Measurements from ENCODE around the gene ALX1.
"Not testable (repeated sequence)": the region's sequence is repeated elsewhere in the genome, so short reads cannot be mapped to it uniquely, and the experiment has no call there.

ALX1 gene

DNA sequence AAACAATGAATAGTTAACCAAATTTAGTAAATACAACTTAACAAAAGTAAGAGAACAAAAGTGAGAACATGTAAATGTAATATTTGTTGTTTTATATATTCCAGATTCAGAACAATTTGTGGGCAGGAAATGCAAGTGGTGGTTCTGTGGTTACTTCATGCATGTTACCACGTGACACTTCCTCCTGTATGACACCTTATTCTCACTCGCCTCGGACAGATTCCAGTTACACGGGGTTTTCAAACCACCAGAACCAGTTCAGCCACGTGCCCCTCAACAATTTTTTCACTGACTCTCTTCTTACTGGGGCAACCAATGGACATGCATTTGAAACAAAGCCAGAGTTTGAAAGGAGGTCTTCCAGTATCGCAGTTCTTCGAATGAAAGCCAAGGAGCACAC lies 21.0 kb downstream of the ALX1 start:
- no peak for DNase-seq (ENCODE audit: low spot score)

GRCh38 chr12:85308374-85308773 lies 28.4 kb downstream of the ALX1 start:
- no peak for DNase-seq (ENCODE audit: low spot score)

- no peak for DNase-seq (ENCODE audit: low spot score)
Observed at GRCh38 chr12:85309125-85309566, 29.1 kb downstream of the ALX1 start.

DNA sequence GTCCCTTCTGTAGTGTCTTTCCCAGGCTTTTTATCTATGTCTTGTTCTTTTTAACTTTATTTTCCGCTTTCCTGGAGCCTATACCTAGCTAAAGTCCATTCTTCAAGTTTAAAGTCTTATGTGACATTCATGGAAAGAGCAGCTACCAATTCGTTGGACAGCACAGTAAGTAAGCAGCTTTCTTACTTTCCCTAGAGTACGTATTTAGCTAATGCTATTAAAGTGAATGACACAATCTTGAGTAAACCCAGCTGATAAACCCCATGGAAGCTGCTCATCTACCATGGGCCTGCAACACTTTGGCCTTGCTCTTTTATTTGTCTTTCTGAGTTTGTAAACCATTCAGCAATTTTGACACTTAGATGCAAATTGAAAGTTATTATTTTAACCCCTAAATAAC lies 30.0 kb downstream of the ALX1 start:
- DNase-seq (ENCODE audit: low spot score): no peak

- DNase-seq (ENCODE audit: low spot score): no peak
Observed at GRCh38 chr12:85310456-85311076, 30.5 kb downstream of the ALX1 start.

DNA sequence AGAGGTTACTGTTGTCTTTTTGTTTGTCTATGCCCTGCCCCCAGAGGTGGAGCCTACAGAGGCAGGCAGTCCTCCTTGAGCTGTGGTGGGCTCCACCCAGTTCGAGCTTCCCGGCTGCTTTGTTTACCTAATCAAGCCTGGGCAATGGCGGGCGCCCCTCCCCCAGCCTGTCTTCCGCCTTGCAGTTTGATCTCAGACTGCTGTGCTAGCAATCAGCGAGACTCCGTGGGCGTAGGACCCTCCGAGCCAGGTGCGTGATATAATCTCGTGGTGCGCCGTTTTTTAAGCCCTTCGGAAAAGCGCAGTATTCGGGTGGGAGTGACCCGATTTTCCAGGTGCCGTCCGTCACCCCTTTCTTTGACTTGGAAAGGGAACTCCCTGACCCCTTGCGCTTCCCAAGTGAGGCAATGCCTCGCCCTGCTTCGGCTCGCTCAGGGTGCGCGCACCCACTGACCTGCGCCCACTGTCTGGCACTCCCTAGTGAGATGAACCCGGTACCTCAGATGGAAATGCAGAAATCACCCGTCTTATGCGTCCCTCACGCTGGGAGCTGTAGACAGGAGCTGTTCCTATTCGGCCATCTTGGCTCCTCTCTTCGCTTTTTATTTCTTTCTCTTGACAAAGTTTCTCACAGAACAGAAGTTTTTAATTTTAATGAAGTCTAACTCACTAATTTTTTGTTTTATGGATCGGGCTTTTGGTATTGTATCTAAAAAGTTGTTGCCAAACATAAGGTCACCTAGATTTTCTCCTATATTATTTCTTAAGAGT lies 38.0 kb downstream of the ALX1 start:
- not testable (repeated sequence) for DNase-seq (ENCODE audit: low spot score)

- DNase-seq (ENCODE audit: low spot score): no peak
Observed at GRCh38 chr12:85322715-85323114, 42.7 kb downstream of the ALX1 start.

DNA sequence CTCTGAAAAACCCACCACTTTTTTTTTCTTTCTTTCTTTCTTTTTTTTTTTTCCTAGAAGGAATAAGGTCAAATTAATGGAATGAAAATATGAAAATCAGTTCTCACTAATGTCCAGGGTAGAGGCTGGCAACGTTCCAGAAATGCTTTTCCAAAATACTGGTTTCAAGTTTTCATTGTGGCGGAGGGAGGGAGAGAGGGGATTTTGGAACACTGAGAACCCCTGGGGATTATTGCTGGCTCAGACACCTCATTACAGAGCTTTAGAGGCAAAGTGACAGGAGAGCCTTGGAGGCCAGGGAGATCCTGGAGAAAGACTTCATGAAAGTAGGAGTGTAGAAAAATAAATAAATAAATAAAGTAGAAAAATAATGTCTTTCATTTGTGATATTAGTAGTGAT lies 45.4 kb downstream of the ALX1 start:
- DNase-seq (ENCODE audit: low spot score): no peak

DNA sequence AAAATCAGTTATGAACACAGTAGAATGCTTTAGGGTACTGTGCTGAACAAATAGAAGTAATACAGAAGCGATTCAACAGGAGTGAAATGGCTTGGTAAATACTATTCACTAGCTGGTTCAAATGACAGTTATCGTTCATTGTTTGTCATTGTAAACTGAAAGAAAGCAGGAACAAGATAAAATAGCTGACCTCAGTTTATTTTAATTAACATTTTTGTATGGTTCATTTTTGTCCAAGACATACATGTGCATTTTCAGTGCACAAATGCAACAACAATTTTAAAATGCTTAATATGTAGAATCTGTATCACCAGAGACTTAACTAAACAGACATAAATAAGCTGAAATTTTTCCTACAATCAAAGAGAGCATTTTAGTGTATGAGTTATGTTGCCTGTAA lies 49.9 kb downstream of the ALX1 start:
- DNase-seq (ENCODE audit: low spot score): no peak

DNA sequence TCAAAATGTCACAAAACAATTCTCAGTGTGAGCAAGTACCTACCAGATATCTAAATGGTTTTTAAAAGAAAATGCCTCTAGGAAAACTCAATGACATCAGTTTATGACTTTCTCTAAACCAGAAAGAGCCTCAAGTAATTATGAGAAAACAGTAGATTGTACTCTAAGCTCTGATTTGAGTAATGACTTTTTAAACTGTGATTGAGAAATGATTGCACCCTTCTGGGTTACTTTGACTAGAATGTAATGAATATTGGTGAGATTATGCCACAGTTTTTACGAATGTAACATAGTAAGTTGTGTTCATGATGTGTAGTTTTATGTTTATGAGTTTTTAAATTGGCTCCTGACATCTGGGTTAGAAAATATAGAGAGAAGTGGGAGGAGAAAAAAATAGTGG lies 68.8 kb downstream of the ALX1 start:
- DNase-seq (ENCODE audit: low spot score): no peak

GRCh38 chr12:85350356-85350755 lies 70.3 kb downstream of the ALX1 start:
- no peak for DNase-seq (ENCODE audit: low spot score)

Data from LoVo (cell line).